ENCODE results near the gene SLX4IP.
A peak's percentile ranks its signal among the peaks of the same experiment; 100 is the strongest.
"Not testable (repeated sequence)": the region's sequence is repeated elsewhere in the genome, so short reads cannot be mapped to it uniquely, and the experiment has no call there.

SLX4IP gene

DNA sequence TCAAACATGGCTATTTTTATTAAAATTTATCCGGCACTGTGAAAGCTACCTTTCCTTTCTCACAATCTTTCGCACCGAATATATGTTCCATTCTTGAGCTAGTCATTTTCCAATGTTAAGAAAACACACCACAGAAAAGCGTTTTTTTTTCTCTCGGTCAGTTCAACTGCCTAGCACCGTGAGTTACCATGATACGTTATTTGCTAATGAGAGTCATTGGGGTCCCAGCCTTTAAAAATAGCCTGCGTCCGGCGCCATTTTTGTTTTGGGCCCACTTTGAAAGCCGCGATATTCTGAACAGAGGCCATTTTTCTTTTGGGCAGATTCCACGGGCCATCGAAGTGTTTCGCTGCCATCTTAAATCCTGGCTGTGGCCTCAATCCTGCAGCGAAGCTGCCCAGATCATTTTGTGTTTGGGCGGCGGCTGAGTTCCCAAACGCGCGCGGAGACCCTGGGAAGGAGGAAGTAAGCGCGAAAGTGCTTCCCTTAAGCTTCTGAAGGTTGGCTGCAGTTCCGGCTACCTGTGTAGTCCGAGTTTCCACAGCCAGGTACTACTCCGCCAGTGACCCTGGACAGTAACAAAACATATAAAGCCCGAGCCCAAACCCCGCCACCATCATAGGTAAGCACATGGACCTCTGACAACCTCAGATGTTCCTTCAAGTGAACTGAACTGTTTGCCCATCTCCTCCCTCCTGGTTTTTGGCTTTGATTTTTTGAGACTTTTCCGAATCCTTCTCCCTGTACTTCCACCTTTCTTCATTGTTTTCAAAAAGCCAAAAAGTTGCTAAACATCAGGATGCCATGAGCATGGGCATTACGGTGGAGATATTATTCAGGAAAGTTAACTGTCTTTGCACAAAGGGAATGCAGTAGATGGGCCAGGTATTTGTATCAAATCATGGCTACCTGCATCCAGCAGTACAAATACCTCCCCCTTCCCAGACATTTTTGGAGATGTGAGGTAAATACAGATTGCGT is at the start of gene SLX4IP:
SLX4IP (plus strand) TSS at position 474 of the 981 bp plus-strand sequence. CDS start 22,900 bp downstream, outside the sequence.
- DNase-seq = peak; percentile 78 to 81

DNA sequence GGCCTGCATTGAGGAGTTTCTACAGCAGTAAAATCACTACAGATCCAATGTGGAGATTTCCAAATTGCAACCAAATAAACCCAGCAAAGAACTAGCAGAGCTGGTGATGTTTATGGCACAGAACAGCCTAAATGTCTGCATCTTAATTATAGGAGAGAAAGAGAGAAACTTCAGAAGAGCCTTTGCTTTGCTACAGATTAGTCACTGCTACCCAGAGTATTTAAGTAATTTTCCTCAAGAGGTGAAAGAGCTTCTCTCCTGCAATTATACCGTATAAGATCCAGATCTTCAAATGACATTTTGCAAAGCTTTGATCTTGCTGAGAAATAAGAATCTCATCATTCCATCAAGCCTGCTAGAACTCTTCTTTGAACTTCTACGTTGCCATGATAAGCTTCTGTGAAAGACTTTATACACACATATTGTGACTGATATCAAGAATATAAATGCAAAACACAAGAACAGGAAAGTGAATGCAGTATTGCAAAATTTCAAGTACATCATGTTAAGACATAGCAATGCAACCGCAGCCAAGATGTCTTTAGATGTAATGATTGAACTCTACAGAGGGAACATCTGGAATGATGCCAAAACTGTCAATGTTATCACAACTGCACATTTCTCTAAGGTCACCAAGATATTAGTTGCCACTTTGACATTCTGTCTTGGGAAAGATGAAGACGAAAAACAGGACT is 49.1 kb upstream of the SLX4IP start:
- no peak for DNase-seq

DNA sequence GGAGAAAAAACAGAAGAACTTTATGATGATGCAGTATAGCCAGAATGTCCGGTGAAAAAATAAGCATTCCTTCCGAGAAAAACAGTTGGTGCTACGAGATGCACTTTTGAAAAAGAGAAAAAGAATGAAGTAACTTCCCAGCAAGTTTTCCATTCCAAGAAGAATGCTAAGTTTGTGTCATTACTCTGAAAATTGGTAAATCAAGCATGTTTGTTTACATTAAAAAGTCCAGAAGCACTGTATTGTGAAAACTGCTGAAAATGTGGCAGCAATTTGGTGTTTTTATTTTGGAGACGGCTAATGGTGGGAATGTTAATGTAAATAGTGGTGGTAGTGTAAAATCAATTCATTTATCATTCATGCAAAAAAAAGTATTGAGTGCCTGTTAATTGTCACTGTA is 47.4 kb upstream of the SLX4IP start:
- DNase-seq = no peak

DNA sequence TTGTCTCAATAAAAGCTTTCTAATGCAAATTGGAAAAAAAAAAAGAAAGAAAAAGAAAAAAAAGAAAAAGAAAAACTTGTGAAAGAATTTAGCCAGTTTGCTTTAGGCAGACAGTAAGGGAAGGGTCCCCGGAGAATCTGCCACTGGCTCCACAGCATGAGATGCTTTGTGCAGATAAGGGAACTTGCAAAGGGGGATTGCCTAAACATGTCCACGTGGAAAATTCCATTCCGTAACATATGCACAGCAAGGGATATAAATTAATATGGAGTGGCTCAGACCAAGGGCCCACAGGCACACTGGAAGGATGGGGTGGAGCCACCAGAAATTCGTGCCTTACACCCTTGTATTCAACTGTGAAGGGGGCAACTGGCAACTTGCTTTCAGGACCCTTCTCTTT is 46.5 kb upstream of the SLX4IP start:
- DNase-seq = no peak

DNA sequence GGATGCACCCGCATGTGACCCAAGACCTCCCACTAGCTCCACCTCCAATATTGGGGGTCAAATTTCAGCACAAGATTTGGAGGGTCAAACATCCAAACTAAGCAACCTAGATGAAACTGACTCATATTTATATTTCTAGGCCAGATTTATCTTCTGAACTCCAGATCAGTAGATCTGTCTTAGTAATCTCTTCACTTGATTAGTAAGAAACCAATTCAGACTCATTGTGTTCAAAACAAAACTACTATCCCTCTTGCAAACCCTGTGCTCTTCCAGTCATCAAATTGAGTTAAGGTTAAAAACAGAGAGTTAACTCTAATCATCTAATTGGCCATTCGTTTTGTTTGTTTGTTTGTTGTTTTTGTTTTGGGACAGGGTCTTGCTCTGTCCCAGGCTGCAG is 44.4 kb upstream of the SLX4IP start:
- DNase-seq = no peak

DNA sequence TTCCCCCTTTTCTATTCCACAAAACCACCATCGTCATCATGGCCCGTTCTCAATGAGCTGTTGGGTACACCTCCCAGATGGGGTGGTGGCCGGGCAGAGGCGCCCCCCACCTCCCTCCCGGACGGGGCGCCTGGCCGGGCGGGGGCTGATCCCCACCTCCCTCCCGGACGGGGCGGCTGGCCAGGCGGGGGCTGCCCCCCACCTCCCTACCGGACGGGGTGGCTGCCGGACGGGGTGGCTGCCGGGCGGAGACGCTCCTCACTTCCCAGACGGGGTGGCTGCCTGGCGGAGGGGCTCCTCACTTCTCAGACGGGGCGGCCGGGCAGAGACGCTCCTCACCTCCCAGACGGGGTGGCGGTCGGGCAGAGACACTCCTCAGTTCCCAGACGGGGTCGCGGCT is 40.4 kb upstream of the SLX4IP start:
- not testable (repeated sequence) for DNase-seq

DNA sequence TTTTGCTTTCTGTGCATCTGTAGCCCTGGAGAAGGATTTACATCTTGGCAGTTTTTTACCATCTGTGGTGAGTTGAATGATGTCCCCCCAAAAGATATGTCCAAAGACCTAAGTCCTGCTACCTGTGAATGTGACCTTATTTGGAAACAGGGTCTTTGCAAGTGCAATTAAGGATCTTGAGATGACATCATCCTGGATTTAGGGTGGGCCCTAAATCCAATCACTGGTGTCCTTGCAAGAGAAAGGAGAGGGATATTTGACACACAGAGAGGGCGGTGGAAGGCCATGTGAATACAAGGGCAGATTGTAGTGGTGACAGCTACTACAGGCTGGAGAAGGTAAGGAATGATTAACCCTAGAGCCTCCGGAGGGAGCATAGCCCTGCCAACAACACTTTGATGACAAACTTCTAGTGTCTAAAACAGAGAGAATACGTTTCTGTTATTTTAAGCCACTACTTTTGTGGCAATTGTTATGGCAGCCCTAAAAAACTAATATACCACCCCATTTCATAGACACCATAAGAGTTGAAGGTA is 36.2 kb upstream of the SLX4IP start:
- DNase-seq = no peak

DNA sequence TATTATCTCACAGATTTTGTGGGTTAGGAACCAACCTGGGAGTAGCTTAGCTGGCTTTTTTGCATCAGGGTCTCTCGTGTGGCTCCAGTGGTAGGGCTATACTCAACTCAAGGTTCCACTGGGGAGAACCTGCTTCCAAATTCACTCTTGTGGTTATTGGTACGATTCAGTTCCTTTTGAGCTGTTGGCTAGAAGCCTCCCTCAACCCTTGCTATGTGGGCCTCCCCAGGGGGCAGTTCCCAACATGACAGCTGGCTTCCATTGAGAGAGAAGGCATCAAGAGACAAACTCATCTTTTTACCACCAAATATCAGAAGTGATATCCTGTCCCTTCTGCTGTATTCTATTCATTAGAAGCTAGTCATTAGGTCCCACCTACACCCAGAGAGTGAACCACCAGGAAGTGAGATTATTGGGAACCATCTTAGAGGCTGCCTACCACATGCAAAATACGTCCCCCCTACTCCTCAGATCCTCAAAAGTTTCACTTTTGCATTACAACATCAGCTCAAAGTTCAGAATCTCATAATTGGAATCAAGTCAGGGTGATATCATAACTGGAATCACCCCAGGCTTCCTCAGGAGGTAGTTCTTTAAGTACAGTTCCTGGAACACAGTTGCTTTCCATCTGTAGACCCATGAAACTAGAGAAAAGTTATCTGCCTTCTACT is 32.0 kb upstream of the SLX4IP start:
- DNase-seq = no peak

DNA sequence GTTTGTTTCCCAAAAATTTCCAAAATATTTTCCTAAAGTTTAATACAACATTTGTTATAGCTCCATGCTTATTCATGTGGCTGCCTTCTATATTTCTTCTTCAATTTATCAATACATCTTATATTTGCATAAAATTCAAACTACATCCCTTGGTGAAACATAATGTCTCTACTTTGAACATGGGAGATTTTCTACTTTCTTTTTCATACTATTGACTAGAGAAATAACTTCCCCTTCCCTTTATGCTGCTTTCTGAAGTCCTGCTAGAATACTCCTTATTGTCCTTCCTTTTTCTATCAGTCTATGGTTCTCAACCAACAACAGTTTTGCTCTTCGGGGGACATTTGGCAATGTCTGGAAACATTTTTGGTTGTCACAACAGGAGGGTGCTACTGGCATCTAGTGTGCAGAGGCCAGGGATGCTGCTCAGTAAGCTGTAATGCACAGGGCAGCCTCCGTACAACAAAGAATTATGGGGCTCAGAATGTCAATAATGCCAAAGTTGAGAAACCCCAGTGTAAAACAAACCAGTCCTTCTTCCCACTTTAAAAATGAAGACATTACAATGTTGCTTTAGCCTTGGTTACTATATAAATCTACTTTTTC is 31.0 kb upstream of the SLX4IP start:
- DNase-seq = no peak

DNA sequence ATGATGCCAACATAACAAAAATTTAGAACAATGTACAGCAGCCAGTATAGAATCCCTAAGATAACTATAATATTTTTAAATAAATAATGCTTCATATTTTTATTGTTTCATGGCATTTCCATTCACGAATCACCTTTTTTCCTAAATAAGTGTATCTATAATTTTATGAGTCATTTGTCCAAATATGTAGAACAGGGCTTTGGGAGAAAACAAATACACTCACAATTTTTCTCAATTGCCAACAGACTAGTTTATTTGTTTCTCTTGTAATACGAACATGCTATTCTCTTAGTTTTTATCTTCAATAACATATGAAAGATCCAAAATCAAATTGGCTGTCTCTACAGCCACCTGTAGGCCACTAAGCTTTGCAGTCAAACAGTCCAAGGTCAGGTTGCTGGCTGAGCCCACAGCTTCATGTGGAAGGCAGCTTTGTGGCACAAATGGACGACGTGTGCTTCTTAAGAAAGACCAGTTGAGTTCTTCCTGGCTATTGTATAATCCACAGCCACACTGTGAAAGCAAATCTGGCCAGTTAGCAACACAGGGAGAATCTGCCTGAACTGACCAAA is 30.1 kb upstream of the SLX4IP start:
- DNase-seq = no peak

DNA sequence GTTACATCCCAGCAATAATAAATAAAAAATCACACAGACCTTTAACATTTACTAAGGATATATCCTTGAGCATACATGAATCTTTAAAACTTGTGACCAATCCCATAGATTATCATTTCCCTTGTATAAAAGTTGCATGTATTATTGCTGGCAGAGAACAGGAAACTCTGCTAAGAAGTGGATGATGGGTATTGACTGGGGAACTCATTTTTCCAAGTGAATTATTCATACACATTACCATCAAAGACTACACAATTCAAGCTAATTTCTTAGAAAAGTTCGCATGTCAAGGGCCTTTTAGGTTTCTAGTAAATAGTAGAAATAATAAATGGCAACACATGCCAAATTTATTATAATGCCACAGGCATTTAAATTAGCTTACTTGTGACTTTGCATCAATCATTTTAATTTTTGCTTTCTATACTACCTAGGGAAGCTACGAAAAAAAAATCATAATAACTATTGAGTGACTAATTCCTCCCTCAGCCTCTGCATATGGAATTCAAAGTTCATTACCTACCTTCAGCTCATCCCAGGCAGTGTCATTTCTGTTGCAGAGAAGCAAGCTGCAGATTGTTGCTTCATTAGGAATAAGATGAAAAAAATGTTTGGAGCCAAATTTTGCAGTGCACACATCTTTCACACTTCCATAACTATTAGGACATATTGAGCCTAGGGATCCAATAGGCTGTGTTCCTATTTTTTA is 26.8 kb upstream of the SLX4IP start:
- DNase-seq = no peak

DNA sequence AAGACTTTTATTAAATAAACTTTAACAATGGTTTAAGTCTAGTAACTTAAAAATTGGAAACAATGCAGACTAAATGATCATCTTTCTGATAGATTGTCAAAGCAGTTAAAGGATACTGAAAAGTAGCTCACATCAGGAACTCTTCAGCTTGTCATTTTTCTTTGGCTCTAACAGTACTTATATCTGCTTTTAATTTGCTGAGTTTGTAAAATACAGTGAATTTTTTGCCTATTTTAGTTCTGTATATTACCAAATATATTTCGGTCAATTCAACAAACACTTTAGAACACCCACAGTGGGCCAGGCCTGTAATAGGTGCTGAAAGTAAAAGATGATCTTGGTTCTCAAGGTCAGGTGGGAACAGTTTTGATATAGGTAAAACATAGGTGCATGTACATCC is 23.4 kb upstream of the SLX4IP start:
- DNase-seq = no peak

DNA sequence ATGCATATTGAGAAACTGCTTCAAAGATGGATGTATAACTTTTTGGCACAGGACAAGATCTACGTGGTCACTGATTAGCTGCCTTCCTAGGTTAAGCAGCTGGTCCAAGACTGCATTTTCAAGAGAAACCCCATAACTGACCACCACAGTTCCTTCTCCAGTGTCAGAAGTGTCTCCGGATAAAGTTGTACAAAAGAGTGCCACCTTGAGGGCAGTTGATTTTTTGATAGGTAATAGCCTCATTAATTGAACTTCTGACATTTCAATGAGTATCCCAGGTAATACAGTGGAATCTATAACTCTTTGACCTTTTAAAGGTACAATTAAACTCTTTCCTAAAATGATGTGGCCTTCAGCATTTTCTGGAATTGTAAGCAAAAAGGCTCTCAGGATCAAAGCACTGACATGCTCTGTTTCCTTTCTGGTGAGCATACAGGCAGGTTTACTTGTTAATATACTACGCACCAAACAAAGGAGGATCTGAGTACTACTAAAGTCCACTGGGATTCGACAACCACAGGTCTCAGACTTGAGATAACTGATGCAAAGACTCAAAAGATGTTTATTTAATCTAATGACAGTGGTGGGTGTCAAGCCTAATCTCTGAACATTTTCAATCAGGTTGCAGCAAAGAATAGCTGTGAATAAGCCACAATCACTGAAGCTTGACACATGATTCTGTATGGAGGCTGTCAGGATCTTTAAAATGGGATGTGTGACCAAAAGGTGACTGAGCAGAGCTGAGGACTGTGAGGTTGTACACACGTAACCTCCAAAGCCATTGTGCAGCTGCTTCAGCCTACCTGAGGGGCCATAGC is 22.3 kb upstream of the SLX4IP start:
- no peak for DNase-seq

DNA sequence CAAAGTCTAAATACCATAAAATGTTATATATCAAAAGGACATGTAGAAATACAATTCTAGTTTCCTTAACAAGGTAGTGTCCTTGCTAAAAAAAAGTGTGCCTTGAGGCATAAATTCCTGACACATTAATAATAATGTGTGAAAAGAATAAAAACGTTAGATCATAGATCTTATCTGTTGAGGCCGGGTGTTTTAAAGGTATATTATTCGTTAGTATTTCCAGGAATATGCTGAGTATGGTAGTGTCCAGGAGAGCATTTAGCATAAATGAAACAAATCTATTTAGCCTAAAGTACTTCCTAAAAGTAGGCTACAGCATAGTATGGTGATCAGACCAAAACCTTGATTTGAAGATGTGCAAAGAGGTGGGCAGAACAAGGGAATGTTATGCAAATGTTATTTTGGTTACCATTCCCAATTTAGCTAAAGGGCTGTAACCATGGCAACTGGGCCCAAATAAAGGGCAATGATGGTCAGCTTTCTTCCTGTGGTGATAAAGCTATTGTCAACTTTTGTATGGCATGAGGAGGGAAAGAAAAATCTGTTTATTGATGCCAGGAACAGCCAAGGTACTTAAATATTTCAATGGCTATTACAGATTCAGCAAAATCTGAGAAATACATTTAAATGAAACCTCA is 20.0 kb upstream of the SLX4IP start:
- DNase-seq = no peak

DNA sequence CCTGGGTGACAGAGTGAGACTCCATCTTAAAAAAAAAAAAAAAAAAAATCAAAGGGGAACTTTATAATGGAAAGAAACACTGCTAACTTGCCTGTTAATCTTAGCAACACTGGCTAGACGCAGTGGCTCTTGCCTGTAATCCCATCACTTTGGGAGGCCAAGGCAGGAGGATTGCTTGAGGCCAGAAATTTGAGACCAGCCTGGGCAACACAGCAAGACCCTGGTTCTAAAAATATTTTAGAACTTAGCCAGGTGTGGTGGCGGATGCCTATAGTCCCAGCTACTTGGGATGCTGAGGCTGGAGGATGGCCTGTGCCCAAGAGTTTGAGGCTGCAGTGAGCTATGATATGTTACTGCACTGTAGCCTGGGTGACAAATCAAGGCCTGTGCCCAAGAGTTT is 17.9 kb upstream of the SLX4IP start:
- DNase-seq = not testable (repeated sequence)

DNA sequence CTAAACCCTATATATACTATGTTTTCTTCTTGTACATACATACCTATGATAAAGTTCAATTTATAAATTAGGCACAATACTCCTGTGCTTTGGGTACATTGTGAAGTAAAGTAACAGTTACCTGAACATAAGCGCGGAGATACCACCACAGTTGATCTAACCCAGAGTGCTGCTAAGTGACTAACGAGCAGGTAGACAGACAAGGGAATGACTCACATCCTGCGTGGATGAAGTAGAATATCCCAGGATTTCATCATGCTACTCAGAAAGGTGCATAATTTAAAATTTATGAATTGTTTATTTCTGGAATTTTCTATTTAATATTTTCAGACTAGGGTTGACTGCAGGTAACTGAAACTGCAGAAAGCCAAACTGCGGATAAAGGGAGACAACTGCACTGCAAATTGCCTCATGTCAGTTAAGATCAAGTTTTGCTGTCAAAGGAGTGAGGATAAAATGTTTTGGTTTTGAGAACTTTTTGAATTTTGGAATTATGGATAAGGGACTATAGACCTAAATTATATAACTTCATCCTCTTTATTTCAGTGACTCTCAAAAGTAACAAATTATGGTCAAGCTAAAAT is 15.5 kb upstream of the SLX4IP start:
- DNase-seq = no peak

DNA sequence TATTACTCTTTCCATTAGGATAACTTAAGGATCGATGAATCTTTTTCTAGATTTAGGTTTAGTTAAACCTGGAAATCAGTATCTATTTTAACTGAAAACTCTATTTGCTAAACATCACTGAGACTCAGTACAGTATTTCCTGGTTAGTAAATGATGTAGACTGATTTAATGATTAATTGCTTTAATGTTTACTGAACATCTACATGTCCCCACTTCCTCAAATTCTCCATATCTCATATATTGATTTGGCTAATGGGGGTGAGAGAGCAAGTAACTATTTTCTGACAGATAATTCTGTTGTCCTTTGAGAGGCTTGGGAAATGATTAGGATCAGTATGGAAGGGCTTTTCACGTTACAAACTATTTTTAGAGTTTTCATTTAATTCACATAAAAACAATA is 11.4 kb upstream of the SLX4IP start:
- no peak for DNase-seq

DNA sequence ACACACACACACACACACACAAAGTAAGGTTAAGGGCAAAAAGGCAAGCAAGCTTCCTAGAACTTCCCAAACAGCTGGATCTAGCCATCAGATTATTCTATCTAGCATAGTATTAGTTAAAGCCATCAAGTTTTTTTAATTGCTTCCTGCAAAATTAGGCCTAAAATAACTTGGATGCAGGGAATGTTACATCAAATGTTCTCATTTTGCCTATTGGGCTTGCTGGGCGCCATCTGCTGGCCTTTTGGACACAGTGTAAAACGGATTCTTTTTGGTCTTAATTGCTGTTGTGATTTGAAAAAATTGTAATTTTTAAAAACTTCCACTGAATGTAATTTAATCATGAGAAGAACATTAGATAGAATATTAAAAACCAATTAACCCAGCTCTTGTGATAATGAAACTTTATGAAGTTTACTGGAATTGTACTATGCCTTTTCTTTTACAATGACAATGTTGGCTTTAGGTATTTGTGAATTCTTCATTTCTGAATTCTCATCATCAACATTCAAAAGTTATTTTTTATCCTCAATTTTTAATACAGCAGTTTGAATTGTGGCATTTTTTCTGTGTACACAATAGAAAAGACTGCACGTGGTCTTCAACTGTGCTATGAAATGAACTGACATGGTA is 7.9 kb upstream of the SLX4IP start:
- peak; percentile 33 to 35 for DNase-seq

DNA sequence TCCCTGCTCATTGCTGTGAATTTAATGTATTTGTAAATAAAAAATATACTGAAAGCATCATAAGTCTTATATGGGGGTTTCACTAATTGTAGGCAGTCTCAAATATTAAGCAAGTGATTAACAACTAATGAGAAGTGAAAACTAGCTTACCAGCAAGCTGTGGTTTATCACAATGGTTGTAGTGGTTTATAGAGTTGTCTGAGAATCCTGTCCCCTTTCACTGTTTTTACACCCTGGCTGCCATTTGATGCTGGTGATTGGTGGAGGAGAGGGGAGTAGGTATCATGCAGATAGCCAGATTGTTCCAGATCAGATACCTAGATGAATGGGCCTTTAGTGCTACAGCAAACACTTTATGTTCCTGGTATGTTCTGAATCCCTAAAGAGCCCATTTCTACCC is 7.1 kb upstream of the SLX4IP start:
- DNase-seq = no peak

All from activated CD4-positive, alpha-beta T cell treated with anti-CD3 and anti-CD28 coated beads, Interleukin-2, amount 50 U/mL, for 4 hours (primary cell).